ENCODE data around the gene RBM34.
"Not testable (repeated sequence)": the region's sequence is repeated elsewhere in the genome, so short reads cannot be mapped to it uniquely, and the experiment has no call there.

Gene RBM34, protein sequence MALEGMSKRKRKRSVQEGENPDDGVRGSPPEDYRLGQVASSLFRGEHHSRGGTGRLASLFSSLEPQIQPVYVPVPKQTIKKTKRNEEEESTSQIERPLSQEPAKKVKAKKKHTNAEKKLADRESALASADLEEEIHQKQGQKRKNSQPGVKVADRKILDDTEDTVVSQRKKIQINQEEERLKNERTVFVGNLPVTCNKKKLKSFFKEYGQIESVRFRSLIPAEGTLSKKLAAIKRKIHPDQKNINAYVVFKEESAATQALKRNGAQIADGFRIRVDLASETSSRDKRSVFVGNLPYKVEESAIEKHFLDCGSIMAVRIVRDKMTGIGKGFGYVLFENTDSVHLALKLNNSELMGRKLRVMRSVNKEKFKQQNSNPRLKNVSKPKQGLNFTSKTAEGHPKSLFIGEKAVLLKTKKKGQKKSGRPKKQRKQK

DNA sequence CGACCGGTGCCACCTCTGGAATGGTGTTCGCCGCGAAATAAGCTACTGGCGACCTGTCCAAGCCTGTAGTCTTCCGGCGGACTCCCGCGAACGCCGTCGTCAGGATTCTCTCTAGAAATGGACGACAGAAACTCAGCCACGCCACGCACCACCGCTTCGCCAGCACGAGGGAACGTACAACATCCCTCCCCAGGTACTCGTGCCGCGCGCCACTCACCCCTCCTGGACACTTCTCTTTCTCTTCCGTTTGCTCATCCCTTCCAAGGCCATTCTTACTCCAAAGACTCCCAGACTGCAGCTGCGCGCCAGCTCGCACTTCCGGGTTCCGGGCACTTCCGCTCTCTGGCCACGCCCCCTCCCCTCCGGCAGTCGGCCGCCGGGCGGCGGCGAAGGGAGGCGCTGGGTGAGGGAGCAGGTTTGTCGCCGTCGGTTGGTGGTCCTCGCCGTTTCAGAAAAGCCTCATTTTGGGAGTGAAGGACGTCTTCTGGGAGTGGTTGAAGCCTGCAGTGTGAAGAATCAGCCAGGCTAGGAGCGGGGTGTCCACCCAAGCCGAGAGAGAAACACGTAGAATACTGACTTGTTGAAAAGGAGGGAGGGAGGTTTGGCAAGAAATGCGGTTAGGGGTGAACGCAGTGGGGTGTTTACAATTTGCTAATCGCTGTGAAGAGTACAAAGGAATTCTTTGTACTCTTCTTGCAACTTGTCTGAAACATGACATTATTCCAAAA, at the start of gene RBM34:
Gene RBM34, minus strand, starts transcription at position 294 of the 728 bp plus-strand sequence. Its CDS starts 24 bp downstream, at position 270.
- DNase-seq (ENCODE audit: low read depth in 2 of 2) = peak; percentile 78 to 89

DNA sequence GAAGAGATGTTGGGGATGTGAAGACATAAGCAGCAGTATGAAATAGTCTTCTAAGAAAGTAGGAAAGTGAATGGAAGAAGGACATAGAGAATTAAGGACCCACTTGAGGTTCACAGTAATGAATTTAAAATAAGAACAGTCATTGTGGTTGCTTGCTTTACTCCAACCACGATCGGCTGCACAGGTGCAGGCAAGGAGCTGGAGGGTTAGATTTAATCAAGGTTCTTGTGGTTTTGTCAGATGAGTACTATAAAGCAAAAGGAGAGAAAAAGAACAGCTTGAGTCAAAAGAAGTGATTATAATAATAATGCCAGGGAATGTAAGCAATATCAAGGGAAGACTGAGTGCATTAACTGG, 46.1 kb upstream of the RBM34 start:
- peak in 1 of 2 donors; percentile 15 for DNase-seq (ENCODE audit: low read depth in 2 of 2)

DNA sequence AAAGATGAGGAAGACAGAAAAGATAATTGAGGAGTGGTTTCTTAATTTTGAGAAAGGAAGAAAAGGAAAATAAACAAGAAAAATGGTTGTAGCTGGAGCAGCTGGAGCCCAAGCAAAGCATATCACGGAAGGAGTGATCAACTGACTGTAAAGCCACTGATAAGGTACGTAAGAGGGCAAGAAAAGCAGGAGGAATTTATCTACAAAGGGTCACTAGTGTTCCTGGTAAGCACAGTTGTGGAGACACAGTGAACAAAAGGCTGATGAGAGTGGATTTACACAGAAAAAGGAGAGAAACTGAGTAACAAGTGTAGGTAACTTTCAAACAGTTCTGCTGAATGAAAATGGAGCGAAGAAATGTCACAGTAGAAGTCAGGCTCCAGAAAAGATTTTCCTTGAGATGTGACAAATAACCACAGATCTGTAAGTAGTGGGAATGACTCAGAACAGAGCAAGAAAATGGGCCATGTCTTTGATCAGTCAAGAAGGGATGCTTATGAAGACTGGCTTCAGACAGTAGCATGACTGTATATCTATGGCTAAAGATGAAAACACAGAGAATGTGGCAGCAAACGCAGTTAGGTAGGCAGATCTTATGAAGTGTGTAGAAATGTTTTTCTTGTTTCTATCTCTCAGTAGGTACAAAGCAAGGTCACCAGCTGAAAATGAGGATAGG, 45.6 kb upstream of the RBM34 start:
- DNase-seq (ENCODE audit: low read depth in 2 of 2) = no peak

DNA sequence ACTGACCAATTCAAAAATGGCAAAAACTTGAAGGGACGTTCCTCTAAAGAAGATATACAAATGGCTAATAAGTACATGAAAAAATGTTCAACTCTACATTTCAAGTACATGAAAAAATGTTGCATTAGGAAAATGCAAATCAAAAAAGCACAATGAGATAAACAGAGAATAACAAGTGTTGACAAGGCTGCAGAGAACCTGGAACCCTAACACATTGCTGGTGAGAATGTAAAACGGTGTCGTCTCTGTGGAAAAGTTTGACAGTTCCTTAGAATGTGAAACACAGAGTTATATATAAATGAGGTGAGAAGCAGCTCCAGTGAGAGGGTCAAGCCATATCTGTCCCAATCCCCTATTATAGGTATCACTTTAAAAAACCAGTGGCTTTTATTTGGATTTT, 44.6 kb upstream of the RBM34 start:
- DNase-seq (ENCODE audit: low read depth in 2 of 2) = no peak

DNA sequence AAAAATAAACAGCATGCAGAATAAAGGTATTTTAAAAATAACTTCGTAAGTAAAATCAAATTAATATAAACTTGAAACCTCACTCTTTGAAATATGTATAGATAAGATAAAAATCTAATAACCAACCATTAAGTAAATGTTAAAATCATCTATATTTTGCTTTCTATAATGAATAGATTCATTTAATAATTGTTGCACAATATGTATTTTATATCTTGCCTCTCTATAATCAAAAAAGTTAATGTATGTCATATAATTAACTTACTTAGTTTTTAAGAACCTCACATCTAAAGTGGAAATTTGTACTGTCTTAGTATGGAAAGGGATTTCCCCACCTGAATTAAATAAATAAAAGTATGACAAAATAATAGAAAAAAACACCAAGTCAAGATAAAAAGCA, 42.4 kb upstream of the RBM34 start:
- no peak for DNase-seq (ENCODE audit: low read depth in 2 of 2)

DNA sequence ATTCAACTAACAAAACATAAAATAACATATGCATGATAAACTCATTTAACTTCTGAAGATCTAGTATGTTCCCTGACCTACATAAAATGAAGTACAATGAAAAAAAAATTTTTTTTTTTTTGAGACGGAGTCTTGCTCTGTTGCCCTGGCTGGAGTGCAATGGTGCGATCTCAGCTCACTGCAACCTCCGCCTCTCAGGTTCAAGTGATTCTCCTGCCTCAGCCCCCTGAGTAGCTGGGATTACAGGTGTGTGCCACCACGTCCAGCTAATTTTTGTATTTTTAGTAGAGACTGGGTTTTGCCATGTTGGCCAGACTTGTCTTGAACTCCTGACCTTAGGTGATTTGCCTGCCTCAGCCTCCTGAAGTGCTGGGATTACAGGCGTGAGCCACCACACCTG, 41.4 kb upstream of the RBM34 start:
- not testable (repeated sequence) for DNase-seq (ENCODE audit: low read depth in 2 of 2)

DNA sequence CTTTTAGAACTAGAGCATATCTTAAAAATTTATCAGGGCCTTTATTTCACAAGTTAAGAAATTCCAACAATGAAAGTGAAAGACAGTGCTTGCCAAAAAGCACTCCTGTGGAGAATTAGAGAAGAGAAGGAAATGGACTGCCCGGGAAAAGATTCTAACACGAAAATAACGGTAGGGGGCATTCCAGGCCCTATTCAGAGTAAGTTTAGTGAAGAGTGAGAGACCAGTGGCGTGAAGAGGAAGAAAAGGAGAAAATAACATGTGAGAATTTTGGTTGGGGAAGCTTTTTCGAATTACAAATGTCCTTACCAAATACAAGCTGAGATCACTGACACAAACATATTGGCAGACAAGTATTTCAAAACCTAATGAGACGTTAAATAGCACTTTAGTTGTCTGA, 38.4 kb upstream of the RBM34 start:
- DNase-seq (ENCODE audit: low read depth in 2 of 2) = no peak

DNA sequence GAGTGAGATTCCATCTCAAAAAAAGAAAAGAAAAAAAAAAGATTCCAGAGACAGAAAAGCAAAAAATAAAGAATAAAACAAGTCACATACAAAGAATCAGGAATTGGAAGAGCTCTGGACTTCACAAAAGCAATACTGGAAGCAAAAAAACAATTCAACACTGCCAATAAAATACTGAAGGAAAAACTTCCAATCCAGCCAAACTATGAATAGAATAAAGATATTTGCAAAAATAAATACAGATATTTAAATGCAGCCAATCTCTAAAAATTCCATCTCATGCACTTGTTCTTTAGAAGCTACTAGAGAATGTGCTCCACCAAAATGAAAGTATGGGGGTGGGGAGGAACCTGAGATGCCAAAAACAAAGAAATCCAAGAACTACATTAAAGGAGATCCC, 29.4 kb upstream of the RBM34 start:
- DNase-seq (ENCODE audit: low read depth in 2 of 2) = no peak

DNA sequence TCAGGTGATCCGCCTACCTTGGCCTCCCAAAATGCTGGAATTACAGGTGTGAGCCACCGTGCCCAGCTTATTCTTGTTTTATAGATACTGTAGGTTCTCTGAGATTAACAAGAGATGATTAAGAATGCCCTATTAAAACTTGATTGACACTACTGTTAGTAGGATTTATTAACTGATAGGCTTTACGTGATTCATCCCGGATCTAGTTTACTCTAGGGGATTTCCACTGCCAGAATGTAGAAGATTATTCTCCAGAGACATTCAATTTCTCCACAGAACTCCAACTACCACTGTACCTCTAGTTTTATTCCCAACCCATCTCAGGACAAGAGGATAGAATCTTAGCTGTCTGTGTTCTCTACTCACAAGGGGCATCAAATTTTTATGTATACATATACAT, 26.3 kb upstream of the RBM34 start:
- DNase-seq (ENCODE audit: low read depth in 2 of 2) = no peak

DNA sequence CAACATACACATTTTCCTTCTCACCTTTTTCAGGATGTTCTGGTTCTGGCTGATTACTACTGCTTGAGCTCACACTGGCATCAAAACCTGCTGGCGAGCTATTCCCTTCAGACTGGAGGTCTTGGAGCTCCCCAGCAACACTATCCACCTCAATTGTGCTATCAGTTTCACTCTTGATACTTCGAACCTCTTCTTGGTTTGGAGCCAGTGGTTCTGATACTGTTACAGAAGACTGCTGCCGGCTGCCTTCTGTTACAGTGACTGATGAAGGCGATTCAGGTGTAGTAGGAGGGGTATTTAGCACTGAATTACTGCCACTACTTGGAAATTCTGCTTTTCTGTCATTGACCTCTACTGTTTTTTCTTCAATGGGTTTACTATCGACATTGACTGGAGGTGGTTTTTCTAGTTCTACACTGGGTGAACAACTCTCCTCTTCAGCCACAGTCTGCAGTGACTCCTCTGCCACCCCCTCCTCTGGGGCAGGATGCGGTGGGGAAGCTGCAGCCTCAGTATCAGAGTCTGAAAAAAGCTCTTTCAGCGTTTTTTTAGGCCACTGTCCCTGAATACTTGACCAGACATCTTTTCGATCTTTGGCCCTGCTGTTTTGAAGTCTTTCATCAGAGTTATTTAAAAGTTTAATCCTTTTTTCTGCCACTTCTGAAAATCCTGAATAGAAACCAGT, 20.7 kb upstream of the RBM34 start:
- DNase-seq (ENCODE audit: low read depth in 2 of 2) = no peak

DNA sequence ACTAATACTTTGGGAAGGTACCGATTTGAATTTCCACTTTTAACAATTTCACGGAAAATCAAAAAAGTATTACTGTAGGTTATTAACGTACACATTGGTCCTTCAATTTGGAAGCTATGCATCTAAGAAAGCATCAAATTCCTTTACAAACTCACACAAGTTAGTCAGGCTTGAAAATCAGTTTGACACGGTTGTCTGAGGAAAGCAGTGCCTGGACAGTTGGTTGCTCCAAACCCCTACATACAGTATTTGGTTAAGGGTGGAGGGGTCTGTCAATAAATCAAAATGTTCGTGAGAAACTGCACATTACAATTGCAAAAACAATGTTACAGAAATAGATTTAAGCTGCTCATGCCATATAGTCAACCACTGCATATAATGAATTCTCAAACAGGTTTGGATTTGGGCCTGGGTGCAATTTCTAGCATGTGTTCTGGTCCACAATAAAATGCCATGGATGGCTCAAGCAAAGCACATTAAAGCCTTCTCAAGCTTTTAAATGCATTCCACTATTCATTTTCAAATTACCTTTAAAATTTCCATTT, 19.9 kb upstream of the RBM34 start:
- DNase-seq (ENCODE audit: low read depth in 2 of 2) = no peak

DNA sequence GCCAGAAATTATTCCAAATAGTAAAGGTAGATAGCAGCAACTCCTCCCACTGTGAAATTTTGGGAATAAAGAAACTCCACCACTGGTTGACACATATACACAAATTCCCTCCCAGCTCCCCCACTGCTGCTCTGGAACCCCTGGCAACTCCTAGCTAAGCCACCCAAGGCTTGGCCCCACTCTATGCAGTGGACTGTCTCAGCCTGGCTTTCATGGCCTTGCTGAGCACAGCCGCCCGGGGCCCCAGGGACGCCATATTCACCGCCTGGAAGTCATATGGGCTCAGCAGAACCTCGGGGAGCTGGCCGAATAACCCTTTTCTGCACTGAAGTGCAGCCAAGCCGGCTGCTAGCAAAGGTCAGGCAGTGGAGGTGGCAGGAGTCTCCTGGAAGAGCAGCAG, 15.4 kb upstream of the RBM34 start:
- no peak for DNase-seq (ENCODE audit: low read depth in 2 of 2)

DNA sequence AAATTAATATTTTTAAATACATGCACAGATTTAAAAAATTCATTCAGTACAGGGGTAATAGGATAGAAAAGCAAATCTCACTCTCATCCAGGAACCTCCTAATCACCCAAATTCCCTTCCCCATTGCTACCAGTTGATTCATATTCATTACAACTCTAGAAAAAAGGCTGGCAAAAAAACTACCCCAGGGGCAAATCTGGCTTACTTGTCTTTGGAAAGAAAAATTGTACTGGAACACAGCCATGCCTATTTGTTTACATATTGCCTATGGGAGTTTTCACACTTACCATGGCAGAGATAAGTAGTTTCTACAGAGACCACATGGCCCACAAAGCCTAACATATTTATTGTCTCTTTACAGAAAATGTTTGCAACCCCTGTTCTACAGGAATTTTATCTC, 8.9 kb upstream of the RBM34 start:
- no peak for DNase-seq (ENCODE audit: low read depth in 2 of 2)

DNA sequence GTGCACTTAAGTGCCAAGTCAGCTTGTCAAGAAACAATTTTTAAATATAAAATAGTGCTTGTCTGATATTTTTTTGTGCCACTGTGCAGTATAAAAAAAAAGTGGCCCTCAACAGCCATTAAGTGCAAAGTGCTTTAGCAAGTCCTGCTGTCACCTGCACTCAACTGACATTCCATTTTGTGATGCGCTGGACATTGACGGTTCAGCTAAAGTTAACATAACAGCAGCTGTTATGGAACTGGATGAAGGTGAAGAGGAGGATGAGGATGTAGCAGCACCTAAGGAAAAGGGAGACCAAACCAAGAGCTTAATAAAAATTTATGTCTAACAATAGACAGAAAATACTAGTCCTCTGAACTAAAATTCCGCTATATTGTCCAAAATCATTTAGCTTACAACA, 7.3 kb upstream of the RBM34 start:
- no peak for DNase-seq (ENCODE audit: low read depth in 2 of 2)

DNA sequence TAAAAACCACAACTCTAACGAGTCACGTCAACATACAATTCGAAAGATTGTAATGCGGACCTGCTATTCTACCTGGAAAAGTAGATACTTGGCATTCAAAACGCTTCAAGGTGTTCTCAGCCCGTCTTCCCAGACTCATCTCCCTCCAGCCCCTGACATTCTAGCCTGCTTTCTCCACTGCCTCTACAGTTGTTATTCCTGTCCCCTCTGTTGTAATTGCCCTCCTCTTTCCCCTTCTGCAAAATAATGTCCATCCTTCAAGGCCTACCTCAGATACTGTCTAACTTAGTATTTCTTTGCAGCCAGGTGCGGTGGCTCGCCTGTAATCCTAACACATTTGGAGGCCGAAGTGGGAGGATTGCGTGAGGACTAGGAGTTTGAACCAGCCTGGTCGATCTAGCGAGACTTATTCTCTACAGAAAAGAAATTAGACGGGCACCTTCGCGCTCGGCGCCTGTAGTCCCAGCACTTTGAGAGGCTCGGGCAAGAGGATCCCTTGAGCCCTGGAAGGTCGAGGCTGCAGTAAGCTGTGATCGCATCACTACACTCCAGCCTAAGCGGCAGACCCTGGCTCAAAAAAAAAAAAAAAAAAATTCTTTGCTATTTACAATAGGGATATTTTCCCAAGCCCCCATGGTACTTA, 756 bp upstream of the RBM34 start:
- DNase-seq (ENCODE audit: low read depth in 2 of 2) = no peak

DNA sequence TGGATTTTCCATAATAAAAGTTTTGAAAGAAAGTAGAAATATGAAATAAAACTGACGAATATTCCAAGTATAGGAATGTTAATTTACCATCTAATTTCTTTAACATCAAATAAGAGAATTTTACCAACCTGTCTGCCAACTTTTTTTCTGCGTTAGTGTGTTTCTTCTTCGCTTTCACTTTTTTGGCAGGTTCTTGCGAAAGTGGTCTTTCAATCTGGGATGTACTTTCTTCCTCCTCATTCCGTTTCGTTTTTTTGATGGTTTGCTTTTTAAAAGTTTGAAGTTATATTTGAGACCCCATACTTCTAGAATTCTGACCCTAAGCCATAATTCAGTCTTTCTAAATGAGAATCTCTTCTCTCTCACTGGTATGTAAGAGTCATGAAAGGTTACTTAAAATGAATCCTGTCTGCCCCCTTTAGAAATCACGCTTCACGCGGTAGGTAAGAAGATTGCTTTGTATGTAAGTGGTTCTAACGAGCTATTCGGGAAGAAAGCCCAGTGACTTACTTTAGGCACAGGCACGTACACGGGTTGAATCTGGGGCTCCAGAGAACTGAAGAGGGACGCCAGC, 580 bp downstream of the RBM34 start:
- peak; percentile 1 to 4 for DNase-seq (ENCODE audit: low read depth in 2 of 2)

DNA sequence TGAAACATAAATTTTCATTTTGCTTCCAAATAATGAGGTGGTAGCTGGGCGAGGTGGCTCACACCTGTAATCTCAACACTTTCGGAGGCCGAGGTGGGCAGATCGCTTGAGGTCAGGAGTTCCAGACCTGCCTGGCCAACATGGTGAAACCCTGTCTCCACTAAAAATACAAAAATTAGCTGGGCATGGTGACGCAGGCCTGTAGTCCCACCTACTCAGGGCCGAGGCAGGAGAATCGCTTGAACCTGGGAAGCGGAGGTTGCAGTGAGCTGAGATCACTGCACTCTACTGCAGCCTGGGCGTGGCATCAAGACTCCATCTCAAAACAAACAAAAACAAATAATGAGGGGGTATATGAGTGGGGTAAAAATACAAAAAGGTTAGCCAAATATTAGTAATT, 1.1 kb downstream of the RBM34 start:
- DNase-seq (ENCODE audit: low read depth in 2 of 2) = not testable (repeated sequence)

DNA sequence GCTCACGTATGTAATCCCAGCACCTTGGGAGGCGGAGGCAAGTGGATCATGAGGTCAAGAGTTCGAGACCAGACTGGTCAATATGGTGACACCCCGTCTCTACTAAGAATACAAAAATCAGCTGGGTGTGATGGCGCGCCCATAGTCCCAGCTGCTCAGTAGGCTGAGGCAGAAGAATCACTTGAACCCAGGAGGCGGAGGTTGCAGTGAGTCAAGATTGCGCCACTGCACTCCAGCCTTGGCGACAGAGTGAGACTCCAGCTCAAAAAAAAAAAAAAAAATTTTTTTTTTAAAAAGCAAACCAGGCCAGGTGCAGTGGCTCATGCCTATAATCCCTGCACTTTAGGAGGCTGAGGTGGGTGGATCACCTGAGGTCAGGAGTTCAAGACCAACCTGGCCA, 1.8 kb downstream of the RBM34 start:
- DNase-seq (ENCODE audit: low read depth in 2 of 2) = not testable (repeated sequence)

DNA sequence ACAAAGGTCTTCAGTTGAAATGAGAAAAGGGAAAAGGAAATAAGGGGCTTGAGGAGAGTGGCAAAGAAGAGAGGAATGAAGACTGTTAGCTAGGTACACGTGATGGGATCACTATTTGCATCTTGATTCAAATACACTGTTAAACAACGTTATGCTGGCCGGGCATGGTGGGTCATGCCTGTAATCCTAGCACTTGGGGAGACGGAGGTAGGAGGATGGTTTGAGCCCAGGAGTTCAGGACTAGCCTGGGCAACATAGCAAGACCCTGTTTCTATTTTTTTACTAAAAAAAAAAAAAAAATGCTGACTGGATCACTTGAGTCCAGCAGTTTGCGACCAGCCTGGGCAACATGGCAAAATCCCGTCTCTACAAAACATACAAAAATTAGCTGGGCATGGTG, 2.4 kb downstream of the RBM34 start:
- no peak for DNase-seq (ENCODE audit: low read depth in 2 of 2)

DNA sequence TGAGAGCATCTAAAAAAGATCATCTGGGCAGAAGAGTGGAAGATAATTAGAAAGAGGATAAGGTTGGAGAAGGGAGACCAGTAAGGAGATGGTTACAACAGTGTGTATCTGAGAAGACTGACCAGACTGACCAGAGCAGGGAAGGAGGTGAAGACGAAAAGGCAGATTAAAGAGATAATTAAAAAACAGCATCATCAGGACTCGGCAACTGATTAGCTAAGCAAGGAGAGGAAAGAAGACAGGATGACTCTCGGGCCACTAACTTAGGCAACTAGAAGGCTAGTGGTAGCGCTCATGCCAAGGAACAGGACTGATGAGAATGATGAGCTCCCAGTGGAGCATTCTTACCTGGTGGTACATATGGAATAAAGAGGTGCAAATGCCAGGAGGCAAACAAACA, 3.9 kb downstream of the RBM34 start:
- DNase-seq (ENCODE audit: low read depth in 2 of 2) = no peak

DNA sequence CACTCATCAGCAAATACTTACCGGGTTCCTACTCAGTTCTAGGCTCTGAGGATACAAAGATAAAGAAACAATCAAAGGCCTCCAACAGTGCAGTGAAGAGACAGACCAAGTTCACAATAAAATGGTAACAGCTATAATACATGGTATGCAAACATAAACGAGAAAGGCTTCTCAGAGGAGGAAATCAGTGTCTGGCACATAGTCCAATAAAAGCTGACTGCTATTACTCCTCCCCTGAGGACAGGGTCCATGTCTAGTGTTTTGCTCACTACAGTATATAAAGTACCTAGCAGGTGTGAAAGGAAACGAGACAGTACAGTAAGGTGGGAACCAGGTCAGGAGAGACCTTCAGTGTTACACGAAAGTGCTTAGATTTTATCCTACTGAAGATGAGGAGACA, 4.3 kb downstream of the RBM34 start:
- DNase-seq (ENCODE audit: low read depth in 2 of 2) = no peak
